PC-9 (cell line): Measurements from ENCODE around the gene BFSP1.

Experiments used
- CTCF ChIP-seq: fragments of 200-600 bp; sonication (generic); conservative IDR thresholded peaks from 2 replicates; pipeline ENCODE4 v1.6.1; 2017; ENCODE audit warnings: mixed run types, antibody characterized with exemption, mild to moderate bottlenecking, moderate library complexity
- EZH2 ChIP-seq: fragments of 200-600 bp; sonication (generic); IDR thresholded peaks from 2 replicates; pipeline ENCODE4 v1.8.0; 2017; ENCODE audit warnings: antibody characterized with exemption, low read depth

GRCh38 chr20:17543531-17544131, 12.5 kb upstream of the BFSP1 start:
- TF ChIP-seq CTCF (no peak), EZH2 (no peak)
